ENCODE data around the gene DIP2A.

The DIP2A gene

GRCh38 chr21:46600305-46600704, 141.6 kb downstream of the DIP2A start:
- DNase-seq = no peak

GRCh38 chr21:46600978-46601377, 142.3 kb downstream of the DIP2A start:
- DNase-seq = no peak

- no peak for DNase-seq
Observed at GRCh38 chr21:46603228-46603627, 144.5 kb downstream of the DIP2A start.

- no peak for DNase-seq
Observed at GRCh38 chr21:46604329-46604974, 145.8 kb downstream of the DIP2A start.

GRCh38 chr21:46604975-46605766, 146.5 kb downstream of the DIP2A start, which contains the start of gene S100B:
Gene S100B (minus strand): TSS chr21:46605082. CDS start chr21:46602415, 2,667 bp downstream.
- DNase-seq = no peak

GRCh38 chr21:46605767-46606426, 147.2 kb downstream of the DIP2A start:
- no peak for DNase-seq

- DNase-seq = no peak
Observed at GRCh38 chr21:46606427-46606813, 147.7 kb downstream of the DIP2A start.

GRCh38 chr21:46607636-46608035, 148.9 kb downstream of the DIP2A start:
- no peak for DNase-seq

- DNase-seq = no peak
Observed at GRCh38 chr21:46608672-46609111, 150.0 kb downstream of the DIP2A start.

GRCh38 chr21:46610018-46610701, 151.5 kb downstream of the DIP2A start:
- no peak for DNase-seq

- DNase-seq = no peak
Observed at GRCh38 chr21:46613391-46613790, 154.7 kb downstream of the DIP2A start.

- DNase-seq = no peak
Observed at GRCh38 chr21:46616050-46616449, 157.4 kb downstream of the DIP2A start.

- DNase-seq = no peak
Observed at GRCh38 chr21:46616656-46617055, 158.0 kb downstream of the DIP2A start.

- no peak for DNase-seq
Observed at GRCh38 chr21:46617267-46618051, 158.8 kb downstream of the DIP2A start.

- DNase-seq = no peak
Observed at GRCh38 chr21:46618738-46619379, 160.2 kb downstream of the DIP2A start.

All from NCI-H2107 (cell line).